Cardiac muscle cell (in vitro differentiated cells and primary cell): ENCODE data around the gene CHST10. TPM values are rescaled to one million over a fixed set of nuclear protein-coding genes. Genes with fewer than 3 reads are reported as not detected.

ENCODE experiments used
- DNase-seq, 2 donors: peaks; one replicate each; pipeline versions ENCODE4 v3.0.0 to v3.0.0-alpha.2; 2010 to 2017; ENCODE audit warnings: low read depth in 1 of 2, low spot score in 1 of 2
- H3K27ac ChIP-seq: fragments of 200-600 bp; sonication (generic); 2 replicates; pipeline ENCODE4 v1.5.1; 2016
- H3K27me3 ChIP-seq: fragments of 200-600 bp; sonication (generic); 2 replicates; pipeline ENCODE4 v1.6.0; 2016; ENCODE audit warnings: control low read depth
- H3K36me3 ChIP-seq: fragments of 200-600 bp; sonication (generic); 2 replicates; pipeline ENCODE4 v1.5.1; 2016; ENCODE audit warnings: control low read depth
- H3K4me1 ChIP-seq: fragments of 200-600 bp; sonication (generic); 2 replicates; pipeline ENCODE4 v1.8.1; 2017; ENCODE audit warnings: low read depth, mild to moderate bottlenecking, mixed run types
- H3K4me3 ChIP-seq: fragments of 200-600 bp; sonication (generic); 2 replicates; pipeline ENCODE4 v1.5.1; 2016; ENCODE audit warnings: mild to moderate bottlenecking
- H3K9me3 ChIP-seq: fragments of 200-600 bp; sonication (generic); 2 replicates; pipeline ENCODE4 v1.5.1; 2017; ENCODE audit warnings: low read depth, mild to moderate bottlenecking, control low read depth
- CTCF ChIP-seq: IDR thresholded peaks from 2 replicates; pipeline ENCODE4 v1.5.1; 2012; ENCODE audit warnings: low read depth, mild to moderate bottlenecking, low read length
- polyA plus RNA-seq: library from polyadenylated mRNA; unstranded; fragments of >200 nt; fragmentation: Nextera tagmentation; extraction: Ambion mirVana; gene quantifications from 2 replicates; pipeline ENCODE4 v1.2.1, GENCODE V29; 2016
- total RNA-seq: library from RNA; depleted of rRNA; stranded (reverse); fragments of >200 nt; gene quantifications from 2 replicates; pipeline ENCODE4 v1.2.3, GENCODE V29; 2016

The CHST10 gene
- total and polyA plus RNA-seq, 2 experiments from 2014 or later, result 21.0 to 22.2 TPM

GRCh38 chr2:100426384-100426720, 8.9 kb upstream of the CHST10 start:
- H3K27me3 ChIP-seq, result no peaks in the 10 kb centered on the region
- no peak overlapping the region for H3K27ac ChIP-seq
- no peak overlapping the region for H3K4me3 ChIP-seq
- no peak for DNase-seq
- TF ChIP-seq CTCF, result no peak
- H3K9me3 ChIP-seq, result no peaks in the 10 kb centered on the region
- H3K4me1 ChIP-seq, result no peaks in the 10 kb centered on the region
- H3K36me3 ChIP-seq, result no peaks in the 10 kb centered on the region

- Histone ChIP-seq H3K27ac (no peak overlapping the region), H3K9me3 (no peaks in the 10 kb centered on the region), H3K36me3 (no peaks in the 10 kb centered on the region), H3K4me3 (no peak overlapping the region), H3K4me1 (no peaks in the 10 kb centered on the region), H3K27me3 (no peaks in the 10 kb centered on the region)
- no peak for TF ChIP-seq CTCF
- DNase-seq, result no peak
Observed at GRCh38 chr2:100425573-100426383, 8.3 kb upstream of the CHST10 start.

GRCh38 chr2:100425107-100425506, 7.6 kb upstream of the CHST10 start:
- no peak for TF ChIP-seq CTCF
- H3K9me3 ChIP-seq, result no peaks in the 10 kb centered on the region
- no peak for DNase-seq
- H3K4me1 ChIP-seq, result no peaks in the 10 kb centered on the region
- no peaks in the 10 kb centered on the region for H3K36me3 ChIP-seq
- H3K27me3 ChIP-seq, result no peaks in the 10 kb centered on the region
- H3K4me3 ChIP-seq, result no peak overlapping the region
- H3K27ac ChIP-seq, result no peak overlapping the region

- Histone ChIP-seq H3K36me3 (no peaks in the 10 kb centered on the region), H3K4me1 (no peaks in the 10 kb centered on the region), H3K4me3 (no peak overlapping the region), H3K9me3 (no peaks in the 10 kb centered on the region), H3K27ac (no peak overlapping the region), H3K27me3 (no peaks in the 10 kb centered on the region)
- no peak for TF ChIP-seq CTCF
- no peak for DNase-seq
Observed at GRCh38 chr2:100424277-100424875, 6.9 kb upstream of the CHST10 start.

GRCh38 chr2:100423631-100424030, 6.2 kb upstream of the CHST10 start:
- no peak for TF ChIP-seq CTCF
- Histone ChIP-seq H3K4me1 (no peaks in the 10 kb centered on the region), H3K9me3 (no peaks in the 10 kb centered on the region), H3K4me3 (no peak overlapping the region), H3K27ac (no peak overlapping the region), H3K36me3 (no peaks in the 10 kb centered on the region), H3K27me3 (no peaks in the 10 kb centered on the region)
- no peak for DNase-seq
